HepG2 (cell line): Measurements from ENCODE around the gene TEX35.

ENCODE experiments used
- ARID5B ChIP-seq: IDR thresholded peaks from 2 replicates; pipeline ENCODE4 v1.4.0; 2020; ENCODE audit warnings: mild to moderate bottlenecking, missing genetic modification reagents
- ARNTL ChIP-seq: sonication (generic); formaldehyde crosslinking; IDR thresholded peaks from 2 replicates; pipeline ENCODE4 v1.4.0; 2020; ENCODE audit warnings: mild to moderate bottlenecking, missing genetic modification reagents
- CTCF ChIP-seq: sonication (generic); formaldehyde crosslinking; IDR thresholded peaks from 2 replicates; pipeline ENCODE4 v1.5.0; 2020; ENCODE audit warnings: mild to moderate bottlenecking, missing genetic modification reagents, moderate library complexity
- DMAP1 ChIP-seq: IDR thresholded peaks from 2 replicates; pipeline ENCODE4 v1.6.1; 2016
- THAP9 ChIP-seq: sonication (generic); formaldehyde crosslinking; IDR thresholded peaks from 2 replicates; pipeline ENCODE4; 2020; ENCODE audit warnings: missing genetic modification reagents, mild to moderate bottlenecking, borderline replicate concordance
- ZNF557 ChIP-seq: sonication (generic); formaldehyde crosslinking; IDR thresholded peaks from 2 replicates; pipeline ENCODE4 v1.4.0; 2020; ENCODE audit warnings: missing genetic modification reagents

- TF ChIP-seq CTCF (no peak), ZNF557 (CRISPR knock-in tag) (no peak), DMAP1 (CRISPR knock-in tag) (no peak), ARID5B (CRISPR knock-in tag) (no peak), ARNTL (no peak), THAP9 (no peak)
Measured at GRCh38 chr1:178489399-178489798, 23.5 kb upstream of the TEX35 start.
